Measurements from ENCODE around the gene PITPNC1. TPM values are rescaled to one million over a fixed set of nuclear protein-coding genes. Genes with fewer than 3 reads are reported as not detected.

Gene PITPNC1
- total RNA-seq, 2 donors from 2014 or later = 10.8 to 20.4 TPM

- H3K27me3 ChIP-seq = no peaks in the 10 kb centered on the region
- TF ChIP-seq CTCF (IDR thresholded peaks at IDR 0.05) = no peak
- DNase-seq = no peak
- intact Hi-C loops (cut with DNase I) = loop anchor here (10.0 kb wide), 1 partner anchor 205 kb away; no protein-coding TSS in a partner anchor
- H3K36me3 ChIP-seq = no peaks in the 10 kb centered on the region
- no peaks in the 10 kb centered on the region for H3K4me1 ChIP-seq
- H3K27ac ChIP-seq = no peak overlapping the region
- no peak overlapping the region for H3K4me3 ChIP-seq
- H3K9ac ChIP-seq (ENCODE audit: low read depth in 2 of 2, low read length in 2 of 2) = no peak overlapping the region
- H3K9me3 ChIP-seq = no peaks in the 10 kb centered on the region
Observed at GRCh38 chr17:67679721-67680120, 302.6 kb downstream of the PITPNC1 start.

- Histone ChIP-seq H3K4me3 (no peak overlapping the region), H3K4me1 (no peaks in the 10 kb centered on the region), H3K27ac (no peak overlapping the region), H3K9me3 (no peaks in the 10 kb centered on the region), H3K27me3 (no peaks in the 10 kb centered on the region), H3K36me3 (no peaks in the 10 kb centered on the region), H3K9ac (ENCODE audit: low read depth in 2 of 2, low read length in 2 of 2) (no peak overlapping the region)
- DNase-seq = no peak
- no peak for TF ChIP-seq CTCF (IDR thresholded peaks at IDR 0.05)
- intact Hi-C loops (cut with DNase I) = loop anchor here (10.0 kb wide), 1 partner anchor 206 kb away; no protein-coding TSS in a partner anchor
Observed at GRCh38 chr17:67680445-67681224, 303.6 kb downstream of the PITPNC1 start.

- no peaks in the 10 kb centered on the region for H3K9me3 ChIP-seq
- DNase-seq = no peak
- no peak for TF ChIP-seq CTCF (IDR thresholded peaks at IDR 0.05)
- no peaks in the 10 kb centered on the region for H3K27me3 ChIP-seq
- H3K4me3 ChIP-seq = no peak overlapping the region
- H3K27ac ChIP-seq = no peak overlapping the region
- no peaks in the 10 kb centered on the region for H3K4me1 ChIP-seq
- no peak overlapping the region for H3K9ac ChIP-seq (ENCODE audit: low read depth in 2 of 2, low read length in 2 of 2)
- no peaks in the 10 kb centered on the region for H3K36me3 ChIP-seq
- intact Hi-C loops (cut with DNase I) = loop anchor here (10.0 kb wide), 1 partner anchor 207 kb away; no protein-coding TSS in a partner anchor
Observed at GRCh38 chr17:67682196-67682595, 305.1 kb downstream of the PITPNC1 start.

GRCh38 chr17:67685351-67685750, 308.3 kb downstream of the PITPNC1 start:
- H3K9me3 ChIP-seq = no peaks in the 10 kb centered on the region
- H3K4me1 ChIP-seq = no peaks in the 10 kb centered on the region
- TF ChIP-seq CTCF (IDR thresholded peaks at IDR 0.05) = no peak
- H3K9ac ChIP-seq (ENCODE audit: low read depth in 2 of 2, low read length in 2 of 2) = no peak overlapping the region
- DNase-seq = no peak
- H3K27ac ChIP-seq = no peak overlapping the region
- intact Hi-C loops (cut with DNase I) = loop anchor here (10.0 kb wide), 1 partner anchor 211 kb away; no protein-coding TSS in a partner anchor
- H3K36me3 ChIP-seq = no peaks in the 10 kb centered on the region
- H3K27me3 ChIP-seq = no peaks in the 10 kb centered on the region
- H3K4me3 ChIP-seq = no peak overlapping the region

- no peak for DNase-seq
- no peaks in the 10 kb centered on the region for H3K27me3 ChIP-seq
- intact Hi-C loops (cut with DNase I) = loop anchor here (10.0 kb wide), 1 partner anchor 211 kb away; no protein-coding TSS in a partner anchor
- H3K4me3 ChIP-seq = no peak overlapping the region
- no peak overlapping the region for H3K9ac ChIP-seq (ENCODE audit: low read depth in 2 of 2, low read length in 2 of 2)
- H3K27ac ChIP-seq = no peak overlapping the region
- H3K36me3 ChIP-seq = no peaks in the 10 kb centered on the region
- no peak for TF ChIP-seq CTCF (IDR thresholded peaks at IDR 0.05)
- no peaks in the 10 kb centered on the region for H3K9me3 ChIP-seq
- no peaks in the 10 kb centered on the region for H3K4me1 ChIP-seq
Observed at GRCh38 chr17:67686241-67686640, 309.2 kb downstream of the PITPNC1 start.

All from colonic mucosa (tissue), 4 donors.